ENCODE measurements around the gene AGTPBP1. TPM values are rescaled to one million over a fixed set of nuclear protein-coding genes. Genes with fewer than 3 reads are reported as not detected.

AGTPBP1 gene
- total and polyA plus RNA-seq, 2 of the 8 experiments (the other 6 are each of a cell fraction or from before 2014, with no cell fraction given) = 13.4 to 65.2 TPM

DNA sequence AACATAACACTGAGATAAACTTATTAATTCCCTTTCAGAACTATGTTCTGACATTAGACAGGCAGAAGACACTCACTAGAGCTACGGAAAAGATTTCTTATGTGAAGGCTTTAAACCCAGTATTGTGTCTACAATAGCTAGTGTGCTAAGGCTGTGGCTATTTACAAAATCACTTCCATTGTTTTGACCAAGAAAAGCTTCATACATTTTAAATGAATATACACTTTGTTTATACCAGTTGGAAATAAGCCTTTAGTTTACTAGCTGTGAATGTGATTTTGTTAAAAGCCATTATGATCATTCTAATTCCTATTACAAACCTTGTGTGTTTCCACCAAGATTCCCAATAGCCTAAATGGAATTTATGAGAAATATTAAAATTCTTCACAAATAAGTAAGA lies 83.0 kb downstream of the AGTPBP1 start:
- H3K79me2 ChIP-seq (ENCODE audit: control insufficient read depth in 1 of 2, insufficient read depth in 2 of 2, low read length in 2 of 2) = no peaks in the 10 kb centered on the region
- no peak overlapping the region for H2BK20ac ChIP-seq (ENCODE audit: low read length)
- H3K4me3 ChIP-seq (ENCODE audit: extremely low read depth in 1 of 4, insufficient read depth in 2 of 4, low read depth in 3 of 4, low read length in 4 of 4) = no peak overlapping the region
- no peak for DNase-seq (ENCODE audit: low read depth in 1 of 2, low spot score in 2 of 2)
- H4K20me1 ChIP-seq (replicated peaks in 1 of 2; ENCODE audit: control insufficient read depth in 1 of 2, insufficient read depth in 2 of 2, low read length in 2 of 2) = no peaks in the 10 kb centered on the region
- ChIA-PET CTCF (ENCODE audit: partially characterized antibody) (interaction anchor here (1.6 kb wide), 1 partner anchor 37 kb away, joined by 4 read pairs; no protein-coding TSS in a partner anchor), POLR2A (ENCODE audit: partially characterized antibody) (no interaction called here)
- H3K27ac ChIP-seq (ENCODE audit: low read depth, low read length) = no peak overlapping the region
- no peak for TF ChIP-seq POU5F1 (IDR thresholded peaks at IDR 0.05; ENCODE audit: low read depth, low read length)
- TF ChIP-seq EZH2 (IDR thresholded peaks at IDR 0.05; ENCODE audit: low read depth, low read length, severe bottlenecking) = no peak
- no peak for TF ChIP-seq SP4 (IDR thresholded peaks at IDR 0.05; ENCODE audit: low read length)
- H2AFZ ChIP-seq (ENCODE audit: low read length) = no peak overlapping the region
- no peak overlapping the region for H4K91ac ChIP-seq (replicated peaks; ENCODE audit: insufficient read length, low read length)
- H3K27me3 ChIP-seq (replicated peaks in 1 of 4; ENCODE audit: control insufficient read depth in 3 of 4, extremely low read depth in 1 of 4, insufficient read depth in 3 of 4, low read length in 3 of 4) = no peaks in the 10 kb centered on the region
- WGBS, 2 experiments (ENCODE audit: extremely low coverage in 1 of 2, insufficient coverage in 1 of 2, insufficient read length in 1 of 2, insufficient replicate concordance in 2 of 2, low coverage in 1 of 2, low lambda C conversion rate in 2 of 2, missing lambda C conversion rate in 1 of 2) = 85% methylated on average over 1 of the region's 1 CpG; no CpG with 5 or more reads in 1 of the 2 experiments
- H3K4me2 ChIP-seq (ENCODE audit: insufficient read depth in 1 of 2, low read depth in 2 of 2, low read length in 2 of 2) = no peak overlapping the region
- H3K4me1 ChIP-seq (replicated peaks in 1 of 4; ENCODE audit: control insufficient read depth in 3 of 4, insufficient read depth in 4 of 4, low read length in 3 of 4) = no peaks in the 10 kb centered on the region
- no peak overlapping the region for H3K9ac ChIP-seq (replicated peaks in 1 of 4; ENCODE audit: extremely low read depth in 1 of 4, low read depth in 3 of 4, low read length in 3 of 4)
- H2BK120ac ChIP-seq (replicated peaks; ENCODE audit: low read depth, low read length) = no peak overlapping the region
- H3K36me3 ChIP-seq (ENCODE audit: control insufficient read depth in 2 of 4, insufficient read depth in 4 of 4, low read length in 3 of 4) = peaks cover 0 to 3% (median 1%) of the 10 kb centered on the region in 4 experiments; a peak in 4 of 8 replicates
- no peak overlapping the region for H3K18ac ChIP-seq (ENCODE audit: extremely low read depth, low read length)
- H2BK12ac ChIP-seq (ENCODE audit: low read depth, low read length) = no peak overlapping the region
- no peaks in the 10 kb centered on the region for H3K79me1 ChIP-seq (ENCODE audit: low read depth, low read length)
- no peaks in the 10 kb centered on the region for H3K23me2 ChIP-seq (ENCODE audit: low read depth, low read length)
- no peak overlapping the region for H4K5ac ChIP-seq (ENCODE audit: insufficient read length, low read depth, low read length)
- no peak overlapping the region for H4K8ac ChIP-seq (ENCODE audit: extremely low read depth, insufficient read depth, low read length)
- no peaks in the 10 kb centered on the region for H3K9me3 ChIP-seq (ENCODE audit: insufficient read depth in 2 of 2, low read depth in 1 of 2, low read length in 1 of 2)
- no peak overlapping the region for H3K14ac ChIP-seq (ENCODE audit: insufficient read length)
- no peak for FAIRE-seq
- H3K56ac ChIP-seq (replicated peaks; ENCODE audit: insufficient read length, low read depth, low read length) = no peak overlapping the region
- H3K23ac ChIP-seq (ENCODE audit: insufficient read length) = no peak overlapping the region
- H2BK15ac ChIP-seq (ENCODE audit: low read length) = no peak overlapping the region
- H2BK5ac ChIP-seq (ENCODE audit: low read depth, low read length) = no peak overlapping the region
- no peak overlapping the region for H3K4ac ChIP-seq (replicated peaks; ENCODE audit: insufficient read length, low read depth, low read length)
- H2AK5ac ChIP-seq (ENCODE audit: low read depth, low read length) = no peak overlapping the region

Measured in H1 (cell line).